HT1080 (cell line): Measurements from ENCODE around the gene BCKDHA. TPM values are rescaled to one million over a fixed set of nuclear protein-coding genes. Genes with fewer than 3 reads are reported as not detected.
"Not testable (repeated sequence)": the region's sequence is repeated elsewhere in the genome, so short reads cannot be mapped to it uniquely, and the experiment has no call there.

Source experiments
- DNase-seq: peaks from one replicate; pipeline ENCODE4 v3.0.0-alpha.2; 2015; ENCODE audit warnings: low read depth
- total RNA-seq: library from RNA; depleted of rRNA; stranded (reverse); fragments of >200 nt; shearing (Covaris generic); gene quantifications from 2 replicates; pipeline ENCODE4 v1.2.3, GENCODE V29; 2014

BCKDHA gene
- total RNA-seq, 1 experiment from 2014 or later, result 24.2 TPM

DNA sequence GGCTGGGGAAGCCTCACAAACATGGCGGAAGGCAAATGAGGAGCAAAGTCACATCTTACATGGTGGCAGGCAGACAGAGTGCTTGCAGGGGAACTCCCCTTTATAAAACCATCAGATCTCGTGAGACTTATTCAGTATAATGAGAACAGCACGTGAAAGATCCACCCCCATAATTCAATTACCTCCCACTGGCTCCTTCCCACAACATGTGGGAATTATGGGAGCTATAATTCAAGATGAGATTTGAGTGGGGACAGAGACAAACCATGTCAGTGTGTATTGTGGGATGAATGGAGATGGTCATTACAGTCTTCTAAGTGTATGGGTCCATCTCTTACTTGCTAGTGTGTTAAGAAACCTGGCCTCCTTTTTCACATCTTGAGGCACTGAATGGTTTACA, 4.4 kb downstream of the BCKDHA start:
- no peak for DNase-seq

DNA sequence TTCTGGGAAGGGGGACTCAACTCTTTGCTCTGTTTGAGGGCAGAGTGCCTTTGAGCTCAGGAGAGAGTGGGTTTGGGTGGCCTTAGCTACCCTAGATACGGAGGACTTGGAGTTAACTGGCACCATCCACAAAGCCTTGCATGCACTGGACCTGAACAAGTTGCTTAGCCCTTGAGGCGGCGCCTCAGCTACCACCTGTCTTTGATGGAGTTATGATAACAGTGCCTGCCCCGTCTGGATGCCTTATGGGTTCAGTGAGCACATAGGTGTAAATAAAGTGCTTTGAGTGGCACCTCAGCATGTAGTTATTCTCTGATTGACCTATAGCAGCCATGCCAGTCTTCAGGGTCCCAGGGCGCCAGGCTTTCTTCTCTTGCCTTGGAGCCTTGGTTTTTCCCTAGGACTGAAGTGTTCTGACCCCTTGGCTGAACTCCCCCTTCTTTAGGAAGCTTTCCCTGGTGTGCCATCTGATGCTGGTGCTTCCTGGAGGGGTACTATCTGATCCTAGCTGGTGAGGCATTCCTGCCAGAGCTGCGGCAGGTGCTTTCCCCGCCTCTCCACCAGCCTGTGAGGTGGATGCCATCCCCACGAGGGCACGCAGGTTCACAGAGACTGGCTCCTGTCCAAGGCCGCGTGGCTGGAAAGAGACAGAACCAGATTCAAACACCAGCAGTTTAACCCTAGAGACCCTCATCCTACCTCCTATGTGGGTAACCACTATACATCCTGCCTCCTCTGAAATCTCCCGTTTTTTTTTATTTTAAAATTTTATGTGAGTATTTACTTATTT, 5.8 kb downstream of the BCKDHA start:
- DNase-seq, result no peak

DNA sequence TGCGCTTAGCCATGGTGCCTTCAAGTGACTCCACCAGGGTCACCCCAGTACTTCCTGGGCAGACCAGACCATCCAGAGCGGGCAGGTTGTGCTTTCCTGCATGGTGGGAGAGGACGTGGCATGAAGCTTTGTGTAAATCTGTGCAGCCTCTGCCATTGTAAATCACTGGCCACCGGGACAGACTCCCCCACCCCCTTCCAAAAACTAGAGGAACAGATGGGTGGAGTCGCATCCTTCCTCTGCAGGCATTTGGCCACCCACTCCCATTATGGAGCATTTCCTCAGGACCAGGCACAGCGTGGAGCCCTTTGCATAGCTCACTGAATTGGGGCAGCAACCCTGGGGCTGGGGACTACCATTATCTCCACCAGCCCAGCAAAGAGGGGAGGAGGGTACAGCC, 8.2 kb downstream of the BCKDHA start:
- no peak for DNase-seq

DNA sequence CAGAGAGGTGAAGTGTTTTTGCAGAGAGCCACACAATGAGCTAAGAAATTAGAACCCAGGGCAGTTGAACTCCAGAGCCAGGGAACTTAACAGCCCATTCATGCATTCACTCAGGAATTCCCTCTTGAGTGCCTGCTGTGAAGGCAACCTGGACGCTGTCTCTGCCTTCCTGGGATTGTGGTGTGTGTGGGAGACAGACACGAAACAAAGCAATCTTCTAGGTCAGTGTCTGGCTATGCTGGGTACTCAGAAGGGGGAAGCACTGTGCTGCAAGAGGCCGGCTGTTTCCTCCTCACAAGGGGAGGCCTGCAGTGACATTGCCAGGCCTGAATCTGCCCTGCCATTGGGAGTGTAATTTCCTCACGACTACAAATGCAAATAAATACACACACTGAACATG, 9.7 kb downstream of the BCKDHA start:
- DNase-seq, result no peak

DNA sequence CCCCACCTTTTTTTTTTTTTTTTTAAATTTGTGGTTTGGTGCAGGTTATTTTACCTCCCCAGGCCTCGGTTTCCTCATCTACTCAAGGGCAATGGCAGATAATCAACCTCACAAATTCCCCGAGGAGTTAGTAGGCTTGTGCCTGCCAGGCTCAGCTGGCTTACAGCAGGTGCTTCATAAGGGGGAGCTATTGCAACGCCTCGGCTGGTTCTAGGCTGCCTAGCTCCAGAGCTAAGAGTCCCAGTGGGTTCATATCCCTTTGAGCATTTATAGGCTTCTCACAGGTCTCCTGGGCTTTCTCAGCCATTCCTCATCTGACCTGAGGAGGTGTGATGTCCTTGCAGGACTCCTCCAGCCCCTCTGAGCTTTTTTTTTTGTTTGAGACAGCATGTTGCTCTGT, 10.6 kb downstream of the BCKDHA start:
- no peak for DNase-seq

DNA sequence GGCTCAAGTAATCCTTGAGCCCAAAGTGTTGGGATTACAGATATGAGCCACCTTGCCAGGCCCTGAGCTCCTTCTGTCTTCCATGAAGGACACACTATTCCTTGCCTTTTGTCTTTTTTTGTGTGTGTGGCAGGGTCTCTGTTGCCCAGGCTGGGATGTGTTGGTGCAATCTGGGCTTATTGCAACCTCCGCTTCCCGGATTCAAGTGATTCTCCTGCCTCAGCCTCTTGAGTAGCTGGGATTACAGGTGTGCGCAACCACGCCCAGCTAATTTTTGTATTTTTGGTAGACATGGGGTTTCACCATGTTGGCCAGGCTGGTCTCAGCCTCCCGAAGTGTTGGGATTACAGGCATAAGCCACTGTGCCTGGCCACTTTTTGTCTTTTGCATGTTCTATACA, 11.2 kb downstream of the BCKDHA start:
- DNase-seq, result not testable (repeated sequence)

DNA sequence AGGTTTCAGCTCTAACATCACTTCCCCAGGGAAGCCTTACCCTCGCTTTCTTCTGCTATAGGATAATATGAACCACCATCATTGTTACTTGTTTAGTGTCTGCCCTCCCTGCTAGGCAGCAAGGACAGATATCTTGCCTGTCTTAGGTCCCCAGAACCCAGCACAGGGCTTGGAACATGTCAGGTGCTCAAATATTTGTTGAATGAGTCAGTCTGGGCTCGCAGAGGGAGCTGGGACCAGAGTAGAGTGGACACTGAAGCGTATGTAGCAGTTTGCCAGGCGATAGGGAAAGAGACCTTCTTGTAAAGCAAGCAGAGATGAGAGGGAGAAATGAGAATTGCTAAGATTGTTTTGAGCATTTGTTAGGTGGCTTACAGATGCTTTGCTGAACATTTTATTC, 11.7 kb downstream of the BCKDHA start:
- DNase-seq, result peak; percentile 70

DNA sequence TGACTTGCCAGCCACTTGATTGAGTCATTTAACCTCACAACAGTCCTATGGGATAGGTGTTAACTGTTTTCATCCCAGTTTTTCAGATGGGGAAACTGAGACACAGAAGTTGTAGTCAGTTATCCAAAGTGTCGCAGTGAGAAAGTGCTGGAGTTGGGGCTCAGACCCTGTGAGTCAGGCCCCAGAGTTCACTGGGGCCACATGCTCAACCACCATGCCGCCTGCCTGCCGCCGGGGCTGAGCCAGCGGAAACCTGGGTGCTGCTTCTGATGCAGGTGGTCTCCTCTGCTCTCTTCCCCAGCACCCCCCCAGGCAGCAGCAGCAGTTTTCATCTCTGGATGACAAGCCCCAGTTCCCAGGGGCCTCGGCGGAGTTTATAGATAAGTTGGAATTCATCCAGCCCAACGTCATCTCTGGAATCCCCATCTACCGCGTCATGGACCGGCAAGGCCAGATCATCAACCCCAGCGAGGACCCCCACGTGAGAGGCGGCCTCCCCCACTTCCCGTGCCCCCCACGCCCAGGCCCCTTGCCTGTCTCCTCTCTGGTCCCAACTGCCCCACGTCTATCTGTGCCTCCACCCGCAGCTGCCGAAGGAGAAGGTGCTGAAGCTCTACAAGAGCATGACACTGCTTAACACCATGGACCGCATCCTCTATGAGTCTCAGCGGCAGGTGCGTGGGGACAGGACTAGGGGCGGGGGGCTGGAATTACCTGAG, 12.9 kb downstream of the BCKDHA start:
- no peak for DNase-seq

DNA sequence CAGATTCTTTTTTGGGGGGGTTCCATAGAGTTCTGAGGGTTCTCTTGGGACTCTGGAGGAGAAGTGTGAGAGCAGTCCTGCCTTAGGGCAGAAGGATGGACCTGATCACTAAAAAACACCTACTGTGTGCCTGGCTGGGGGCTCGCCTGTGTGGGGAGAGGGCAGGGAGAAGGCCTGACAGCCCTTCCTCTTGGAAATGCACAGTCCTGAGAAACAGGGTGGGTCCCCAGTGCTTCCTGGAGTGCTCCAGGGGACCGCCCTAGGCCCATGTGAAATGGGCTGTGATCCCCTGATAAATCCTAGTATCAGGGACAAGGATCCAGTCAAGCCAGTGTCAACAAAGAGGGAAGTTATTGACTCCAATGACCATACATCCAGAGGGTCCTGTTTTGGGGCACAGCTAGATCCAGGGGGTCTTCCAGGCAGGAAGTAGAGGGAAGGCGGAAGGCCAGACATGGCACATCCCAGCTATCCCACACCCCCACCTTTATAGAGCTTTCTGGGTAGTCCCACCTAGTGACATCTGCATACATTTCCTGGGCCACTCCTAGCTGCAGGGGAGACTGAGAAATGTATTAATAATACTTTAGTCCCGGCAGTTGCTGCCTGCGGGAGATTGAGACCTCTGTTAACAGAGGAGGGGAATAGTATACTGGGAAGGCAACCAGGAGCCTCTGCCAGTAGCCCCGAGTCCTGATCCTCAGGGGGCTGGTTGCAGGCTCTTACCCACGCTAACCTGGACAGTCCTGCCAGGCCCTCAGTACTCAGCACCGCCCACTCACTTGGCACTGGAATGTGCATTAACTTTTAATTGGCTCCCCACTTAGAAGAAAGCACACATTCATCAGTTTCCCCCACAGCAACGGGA, 13.7 kb downstream of the BCKDHA start:
- DNase-seq, result no peak

DNA sequence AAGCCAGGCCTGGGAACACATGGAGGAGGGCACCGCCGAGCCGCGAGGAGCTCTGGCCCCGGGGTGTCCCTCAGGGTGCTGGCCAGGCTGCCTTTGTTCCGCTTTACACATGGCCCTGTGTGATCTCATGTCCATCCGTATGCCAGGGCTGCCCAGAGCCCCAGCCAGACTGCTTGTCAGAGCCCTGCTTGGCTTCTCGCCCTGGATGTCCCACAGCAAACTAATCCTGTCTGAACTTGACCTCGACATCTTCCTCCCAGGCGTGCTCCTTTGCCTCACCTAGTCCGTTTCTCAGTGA, 14.3 kb downstream of the BCKDHA start:
- no peak for DNase-seq

DNA sequence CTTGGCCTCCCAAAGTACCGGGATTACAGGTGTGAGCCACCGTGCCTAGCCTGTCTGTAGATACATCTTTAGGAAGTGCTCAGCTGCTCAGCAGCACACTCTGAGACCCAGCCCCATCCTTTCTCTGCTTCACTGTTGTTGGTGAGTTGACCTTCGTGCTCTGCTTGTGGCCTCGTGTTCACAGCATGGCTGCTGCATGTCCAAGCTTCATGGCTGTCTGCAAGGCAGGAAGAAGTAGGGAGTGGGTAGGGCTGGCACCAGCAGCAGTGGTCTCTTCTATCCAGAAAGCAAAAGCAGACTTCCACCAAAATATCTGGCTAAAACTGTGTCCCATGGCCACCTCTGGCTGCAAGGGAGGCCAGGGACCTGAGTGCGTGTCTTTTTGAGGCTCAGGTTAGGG, 15.3 kb downstream of the BCKDHA start:
- no peak for DNase-seq

DNA sequence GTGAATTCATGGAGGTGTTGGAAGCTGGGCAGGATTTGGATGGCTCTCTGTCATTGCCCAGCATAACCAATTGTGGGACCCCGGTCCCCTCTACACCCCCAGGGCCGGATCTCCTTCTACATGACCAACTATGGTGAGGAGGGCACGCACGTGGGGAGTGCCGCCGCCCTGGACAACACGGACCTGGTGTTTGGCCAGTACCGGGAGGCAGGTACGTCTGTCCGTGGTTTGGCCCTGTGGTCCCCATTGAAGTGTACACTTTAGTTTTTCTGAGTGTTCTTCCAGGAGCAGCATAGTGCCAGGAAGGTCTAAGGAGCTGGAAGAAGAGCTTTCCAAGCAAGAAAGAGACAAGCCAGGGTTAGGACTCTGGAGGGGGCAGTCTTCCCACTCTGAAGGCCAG, 16.3 kb downstream of the BCKDHA start:
- no peak for DNase-seq

DNA sequence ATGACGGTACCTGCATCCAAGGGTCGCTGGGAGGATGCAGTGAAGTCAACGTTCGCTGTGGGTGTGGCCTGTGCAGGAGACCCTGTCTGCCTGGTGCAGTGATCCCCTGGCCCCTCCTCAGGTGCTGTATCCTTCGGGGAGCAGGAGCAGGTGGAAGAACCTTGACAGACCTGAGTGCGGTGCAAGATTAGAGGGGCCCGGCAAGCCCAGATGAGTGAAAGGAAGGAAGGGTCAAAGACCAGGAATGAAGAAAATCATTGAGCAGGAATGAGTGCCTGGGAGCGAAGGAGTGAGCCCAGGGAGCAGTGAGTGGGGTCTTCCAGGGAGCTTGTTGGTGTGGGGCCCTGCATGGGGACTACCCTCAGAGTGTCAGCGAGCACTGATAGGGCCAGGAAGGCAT, 16.8 kb downstream of the BCKDHA start:
- DNase-seq, result no peak

DNA sequence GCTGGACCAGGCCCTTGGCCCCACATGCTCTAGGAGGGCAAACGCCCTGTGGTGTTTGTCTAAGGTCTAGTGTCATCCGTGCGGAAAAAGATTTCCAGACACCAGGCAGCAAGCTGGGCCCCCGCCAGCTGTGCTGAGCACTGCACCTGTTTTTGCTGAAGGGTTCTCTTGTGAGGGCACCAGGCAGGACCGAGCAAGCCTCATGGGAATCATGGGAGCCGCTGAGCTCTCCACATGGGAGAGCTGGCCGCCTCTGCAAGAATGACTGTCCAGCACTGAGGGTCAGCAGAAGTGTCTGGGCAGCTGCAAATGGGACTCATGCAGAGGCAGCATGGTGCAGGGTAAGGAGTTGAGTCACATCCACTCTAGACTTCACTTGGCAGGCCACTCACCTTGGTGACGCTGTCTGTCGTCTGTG, 17.5 kb downstream of the BCKDHA start:
- no peak for DNase-seq

DNA sequence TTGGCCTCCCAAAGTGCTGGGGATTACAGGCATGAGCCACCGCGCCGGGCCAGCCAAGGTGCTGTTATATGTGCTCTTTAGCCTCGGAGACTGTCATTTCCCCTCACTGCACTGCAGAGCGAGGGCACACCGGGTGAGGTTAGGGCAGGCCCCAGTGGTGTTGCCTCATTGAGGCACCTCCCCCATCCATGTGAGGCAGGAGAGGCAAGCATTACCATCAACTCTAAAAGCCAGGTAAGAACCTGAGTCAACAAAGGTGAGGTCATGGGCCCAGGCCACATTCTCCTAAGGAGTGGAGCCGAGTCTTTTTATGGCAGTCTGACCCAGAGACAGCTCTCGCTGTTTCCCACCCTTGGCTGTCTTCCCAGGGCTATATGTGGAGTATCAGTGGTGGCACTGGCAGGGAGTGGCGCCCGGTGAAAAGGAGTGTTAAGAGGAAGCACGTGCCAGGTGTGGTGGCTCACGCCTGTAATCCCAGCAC, 18.6 kb downstream of the BCKDHA start:
- no peak for DNase-seq

DNA sequence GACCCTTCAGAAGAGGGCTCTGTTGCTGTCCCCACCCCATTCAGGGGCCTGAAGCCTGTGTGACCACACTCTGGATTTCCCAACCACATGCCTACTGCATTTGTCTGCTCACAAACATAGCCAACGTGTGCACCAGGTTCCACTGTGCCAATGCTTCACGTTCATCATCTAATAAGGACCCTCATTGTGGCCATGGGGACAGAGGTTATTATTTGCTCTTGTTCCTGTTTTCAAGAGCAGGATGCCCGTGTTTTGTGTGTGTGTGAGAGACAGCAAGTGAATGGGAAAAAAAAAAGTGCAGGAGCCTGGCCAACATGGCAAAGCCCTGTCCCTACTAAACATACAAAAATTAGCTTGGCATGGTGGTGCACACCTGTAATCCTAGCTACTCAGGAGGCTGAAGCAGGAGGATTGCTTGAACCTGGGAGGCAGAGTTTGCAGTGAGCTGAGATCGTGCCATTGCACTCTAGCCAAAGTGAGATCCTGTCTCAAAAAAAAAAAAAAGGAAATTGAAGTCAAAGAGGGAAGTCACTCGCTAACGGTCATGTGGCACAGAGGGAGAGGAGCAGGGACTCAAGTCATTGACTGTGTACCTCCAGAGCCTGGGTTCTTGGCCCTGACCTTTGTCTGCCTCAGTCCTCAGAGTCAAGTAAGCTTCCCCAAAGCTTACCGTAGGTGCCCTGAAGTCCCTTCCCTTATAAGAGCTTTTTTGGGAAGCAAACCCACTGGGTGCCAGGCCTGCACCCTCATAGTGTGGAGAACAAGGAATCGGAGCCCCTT, 22.7 kb downstream of the BCKDHA start:
- DNase-seq, result no peak

DNA sequence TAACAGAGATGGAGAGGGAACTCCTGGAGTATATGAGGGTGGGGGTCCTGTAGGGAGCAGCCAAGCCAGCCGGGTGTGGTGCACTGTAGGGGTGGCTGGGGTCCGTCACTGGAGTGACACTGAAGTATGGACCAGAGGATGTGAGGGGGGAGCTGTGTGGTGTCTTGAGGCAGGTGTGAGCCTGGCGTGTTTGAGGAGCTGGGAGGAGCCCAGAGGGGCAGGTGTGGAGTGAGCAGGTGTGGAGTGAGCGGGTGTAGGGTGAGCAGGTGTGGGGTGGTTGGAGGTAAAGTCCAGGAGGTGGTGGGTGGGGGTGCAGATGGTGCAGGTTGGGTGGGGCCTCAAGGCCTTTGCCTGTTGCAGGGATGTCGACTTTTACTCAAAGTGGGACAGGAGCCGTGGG, 23.7 kb downstream of the BCKDHA start:
- DNase-seq, result no peak

DNA sequence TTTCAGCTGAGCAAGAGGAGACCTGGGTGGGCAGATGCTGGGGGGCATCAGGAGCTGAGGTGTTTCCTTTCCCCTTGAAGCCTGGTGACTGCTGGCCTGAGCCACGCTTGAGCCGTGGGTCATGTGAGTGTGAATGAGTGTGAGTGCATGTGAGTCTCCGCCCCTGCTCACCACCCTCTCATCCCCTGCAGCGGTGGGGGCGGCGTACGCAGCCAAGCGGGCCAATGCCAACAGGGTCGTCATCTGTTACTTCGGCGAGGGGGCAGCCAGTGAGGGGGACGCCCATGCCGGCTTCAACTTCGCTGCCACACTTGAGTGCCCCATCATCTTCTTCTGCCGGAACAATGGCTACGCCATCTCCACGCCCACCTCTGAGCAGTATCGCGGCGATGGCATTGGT, 24.4 kb downstream of the BCKDHA start:
- DNase-seq, result no peak

DNA sequence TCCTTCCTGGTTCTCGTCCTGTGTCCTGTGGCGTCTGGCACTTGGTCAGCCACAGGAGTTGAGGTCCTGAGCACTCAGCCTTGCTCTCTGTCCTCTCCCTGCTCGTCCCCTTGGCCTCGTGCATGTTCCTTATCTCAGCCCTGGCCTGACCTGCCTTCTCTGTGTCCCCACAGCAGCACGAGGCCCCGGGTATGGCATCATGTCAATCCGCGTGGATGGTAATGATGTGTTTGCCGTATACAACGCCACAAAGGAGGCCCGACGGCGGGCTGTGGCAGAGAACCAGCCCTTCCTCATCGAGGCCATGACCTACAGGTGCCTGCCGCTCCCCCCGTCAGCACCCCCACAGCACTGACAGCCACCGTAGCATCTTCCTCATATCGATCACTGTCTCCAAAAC, 24.8 kb downstream of the BCKDHA start:
- no peak for DNase-seq

DNA sequence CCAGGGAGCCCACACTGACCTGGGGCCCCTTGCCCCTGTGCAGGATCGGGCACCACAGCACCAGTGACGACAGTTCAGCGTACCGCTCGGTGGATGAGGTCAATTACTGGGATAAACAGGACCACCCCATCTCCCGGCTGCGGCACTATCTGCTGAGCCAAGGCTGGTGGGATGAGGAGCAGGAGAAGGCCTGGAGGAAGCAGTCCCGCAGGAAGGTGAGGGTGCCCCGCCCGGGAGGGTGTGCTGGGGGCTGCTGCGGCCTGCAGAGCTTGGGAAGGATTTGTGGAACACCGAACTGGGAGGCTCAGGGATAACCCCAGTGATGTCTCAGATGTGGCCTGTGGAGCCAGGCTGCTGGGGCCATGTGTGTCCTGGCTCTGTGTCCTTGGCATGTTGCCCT, 25.3 kb downstream of the BCKDHA start:
- no peak for DNase-seq
